ENCODE measurements around the gene SLC16A3.

The SLC16A3 gene

DNA sequence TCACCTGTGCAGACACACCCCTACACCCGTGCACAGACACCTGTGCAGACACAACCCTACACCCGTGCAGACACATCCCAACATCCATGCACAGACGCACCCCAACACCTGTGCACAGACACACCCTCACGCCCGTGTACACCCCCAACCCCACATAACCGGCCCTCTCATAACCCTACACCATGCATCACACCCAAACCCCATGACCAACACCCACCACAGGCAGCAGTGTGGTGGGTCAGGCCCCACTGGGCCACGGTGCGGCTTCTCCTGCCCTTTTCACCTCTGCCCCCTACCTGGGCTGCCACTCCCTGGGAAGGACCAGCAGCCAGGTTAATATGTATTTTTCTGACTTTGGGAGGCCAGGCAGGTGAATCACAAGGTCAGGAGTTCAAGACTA, 4.2 kb upstream of the SLC16A3 start:
- no peak for DNase-seq

DNA sequence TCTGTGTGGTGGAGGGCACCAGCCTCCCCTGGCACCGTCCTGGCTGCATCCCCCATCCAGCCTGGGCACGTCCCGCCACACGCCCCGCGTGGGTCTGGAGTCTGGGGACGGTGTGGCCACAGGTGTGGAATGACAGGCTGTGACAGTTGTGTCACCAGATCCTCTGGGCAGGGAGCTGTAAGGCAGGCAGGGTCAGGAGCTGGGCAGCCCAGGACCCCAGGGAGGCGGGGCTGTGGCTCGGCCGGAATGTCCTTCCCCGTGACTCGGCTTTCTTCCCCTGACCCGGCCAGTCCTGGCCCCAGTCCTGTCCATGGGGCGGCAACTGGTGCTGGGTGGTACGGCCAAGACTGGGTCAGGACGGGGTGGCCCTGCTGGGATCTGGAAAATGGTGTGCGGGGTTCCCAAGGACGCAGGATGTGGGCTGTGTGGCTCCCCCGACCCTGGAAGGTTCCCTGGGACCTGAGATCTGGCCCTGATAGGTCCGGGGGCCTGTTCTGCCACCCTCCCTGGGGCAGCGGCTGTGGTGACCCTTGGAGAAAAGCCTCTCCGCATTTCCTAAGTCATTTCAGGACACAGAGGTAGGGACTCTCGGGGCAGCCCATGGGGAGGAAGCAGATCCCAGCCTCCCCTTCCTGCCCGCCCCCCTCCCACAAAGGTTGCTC, 3.3 kb upstream of the SLC16A3 start:
- no peak for DNase-seq

DNA sequence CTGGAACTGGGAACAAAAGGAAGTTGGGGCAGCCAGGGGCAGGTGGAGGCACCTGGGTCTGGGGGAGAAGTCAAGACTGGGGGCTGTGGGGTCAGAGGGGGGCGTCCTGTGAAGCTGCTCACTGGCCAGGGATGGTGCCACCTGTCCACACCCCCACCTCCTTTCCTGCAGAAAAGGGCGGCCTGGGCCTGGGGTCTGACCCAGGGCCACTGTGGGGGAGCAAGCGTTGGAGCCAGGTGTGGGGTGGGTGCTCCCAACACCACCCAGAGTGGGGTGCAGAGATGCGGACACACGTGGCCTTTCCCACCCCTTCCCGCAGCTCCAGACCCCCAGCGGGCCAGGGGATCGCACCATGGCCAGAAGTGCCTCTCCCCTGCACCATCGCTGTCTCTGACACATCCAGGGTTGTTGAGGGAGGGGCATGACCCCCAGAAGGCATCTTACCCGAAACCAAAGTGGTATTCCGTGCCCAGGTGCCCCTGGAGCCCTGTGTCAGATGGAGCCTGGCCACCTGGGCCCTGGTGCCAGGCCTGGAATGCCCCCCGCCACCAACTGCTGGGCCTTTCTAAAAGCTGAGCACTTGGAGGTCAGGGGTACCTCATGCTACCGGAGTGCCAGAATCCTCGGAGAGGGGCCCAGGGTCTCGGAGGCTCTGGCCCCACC, 2.6 kb upstream of the SLC16A3 start:
- DNase-seq = no peak

DNA sequence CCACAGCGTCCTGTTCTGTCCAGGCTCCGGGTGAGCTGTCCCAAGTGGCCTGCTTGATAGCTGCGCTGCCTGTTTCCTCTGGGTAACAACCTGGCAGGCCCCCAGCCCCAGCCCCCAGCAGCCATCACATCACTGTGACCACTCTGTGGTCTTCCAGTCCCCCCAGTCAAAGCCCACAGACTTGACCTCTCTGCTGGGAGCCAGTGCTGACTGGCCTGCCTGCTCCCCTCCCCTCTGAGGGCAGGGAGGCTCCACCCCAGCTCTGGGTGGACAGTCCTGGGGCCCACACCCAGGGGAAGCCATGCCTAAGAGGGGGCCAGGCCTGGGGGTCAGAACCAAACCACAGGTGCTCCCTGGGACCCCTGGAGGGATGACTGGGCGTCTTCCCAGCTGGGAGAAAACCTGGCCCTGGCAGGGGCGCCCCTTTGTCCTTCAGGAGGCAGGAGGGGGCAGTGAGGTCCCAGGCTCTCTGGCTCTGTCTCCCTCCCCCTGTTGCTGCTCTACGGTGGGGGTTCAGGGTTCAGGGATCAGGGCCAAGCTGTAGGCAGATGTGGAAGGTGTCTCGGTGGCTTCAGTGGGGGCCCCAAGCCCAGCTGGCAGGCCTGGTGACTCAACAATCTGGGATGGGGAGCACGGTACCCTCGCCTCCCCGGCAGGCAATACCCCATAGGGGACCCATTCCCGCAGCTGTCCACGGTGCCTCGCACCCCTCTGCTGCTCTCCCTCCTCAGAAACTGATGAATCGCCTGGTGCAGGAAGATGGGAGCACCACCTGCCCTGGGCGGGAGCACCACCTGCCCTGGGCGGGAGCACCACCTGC, 1.8 kb upstream of the SLC16A3 start:
- DNase-seq = no peak

DNA sequence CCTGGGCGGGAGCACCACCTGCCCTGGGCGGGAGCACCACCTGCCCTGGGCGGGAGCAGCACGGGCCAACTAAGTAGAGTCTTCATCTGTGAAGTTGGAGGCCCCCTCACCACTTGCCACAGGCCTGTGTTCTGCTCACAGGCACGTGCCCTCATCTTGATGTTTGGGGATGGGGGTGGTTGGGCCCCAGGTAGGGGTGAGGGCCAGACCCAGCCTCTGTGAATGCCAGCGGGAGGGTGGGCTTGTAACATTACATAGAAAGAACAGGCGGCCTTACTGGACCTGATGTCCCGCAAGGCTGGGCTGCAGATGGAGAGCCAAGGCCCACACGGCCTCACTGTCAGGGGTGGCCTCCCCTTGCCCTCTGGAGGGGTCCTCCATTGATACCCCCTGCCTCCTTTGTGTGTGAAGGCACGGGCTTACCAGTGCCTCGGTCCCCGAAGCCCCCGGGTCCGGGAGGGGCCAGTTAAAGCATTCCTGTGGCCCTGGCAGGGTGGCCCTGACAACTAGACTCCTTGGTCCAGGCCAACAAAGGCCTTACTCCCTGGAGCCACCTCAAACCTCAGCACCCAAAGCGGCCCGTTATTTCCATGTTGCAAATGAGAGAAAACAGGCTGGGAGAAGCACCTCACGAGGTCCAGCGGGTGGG, 1.1 kb upstream of the SLC16A3 start:
- DNase-seq = no peak

DNA sequence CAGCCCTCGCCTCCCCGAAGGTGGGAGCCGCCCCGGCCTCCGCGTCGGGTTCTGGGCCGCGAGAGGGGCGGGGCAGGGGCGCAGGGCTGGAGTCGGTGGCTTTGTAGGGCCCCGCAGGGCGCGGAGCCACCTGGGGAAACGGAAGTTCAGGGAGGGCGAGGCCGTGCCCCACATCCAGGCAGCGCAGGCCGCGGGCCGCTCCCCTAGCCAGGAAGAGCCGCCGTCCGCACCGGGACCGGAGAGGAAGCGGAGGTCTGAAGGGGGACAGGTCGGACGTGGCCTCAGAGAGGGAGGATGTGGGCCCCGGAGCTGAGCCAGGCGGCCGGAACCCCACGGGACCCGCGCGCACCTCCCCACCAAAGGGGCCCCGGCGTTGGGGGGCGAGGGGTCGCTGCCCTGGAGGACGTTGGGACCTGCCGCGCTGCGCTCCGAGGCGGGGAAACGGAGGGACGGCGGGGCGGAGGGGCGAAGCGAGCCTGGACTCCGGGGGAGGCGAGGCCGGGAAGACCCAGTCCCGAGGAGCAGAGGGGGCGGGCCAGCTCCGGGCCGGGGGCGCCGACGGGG, 482 bp upstream of the SLC16A3 start:
- peak; percentile 73 for DNase-seq

DNA sequence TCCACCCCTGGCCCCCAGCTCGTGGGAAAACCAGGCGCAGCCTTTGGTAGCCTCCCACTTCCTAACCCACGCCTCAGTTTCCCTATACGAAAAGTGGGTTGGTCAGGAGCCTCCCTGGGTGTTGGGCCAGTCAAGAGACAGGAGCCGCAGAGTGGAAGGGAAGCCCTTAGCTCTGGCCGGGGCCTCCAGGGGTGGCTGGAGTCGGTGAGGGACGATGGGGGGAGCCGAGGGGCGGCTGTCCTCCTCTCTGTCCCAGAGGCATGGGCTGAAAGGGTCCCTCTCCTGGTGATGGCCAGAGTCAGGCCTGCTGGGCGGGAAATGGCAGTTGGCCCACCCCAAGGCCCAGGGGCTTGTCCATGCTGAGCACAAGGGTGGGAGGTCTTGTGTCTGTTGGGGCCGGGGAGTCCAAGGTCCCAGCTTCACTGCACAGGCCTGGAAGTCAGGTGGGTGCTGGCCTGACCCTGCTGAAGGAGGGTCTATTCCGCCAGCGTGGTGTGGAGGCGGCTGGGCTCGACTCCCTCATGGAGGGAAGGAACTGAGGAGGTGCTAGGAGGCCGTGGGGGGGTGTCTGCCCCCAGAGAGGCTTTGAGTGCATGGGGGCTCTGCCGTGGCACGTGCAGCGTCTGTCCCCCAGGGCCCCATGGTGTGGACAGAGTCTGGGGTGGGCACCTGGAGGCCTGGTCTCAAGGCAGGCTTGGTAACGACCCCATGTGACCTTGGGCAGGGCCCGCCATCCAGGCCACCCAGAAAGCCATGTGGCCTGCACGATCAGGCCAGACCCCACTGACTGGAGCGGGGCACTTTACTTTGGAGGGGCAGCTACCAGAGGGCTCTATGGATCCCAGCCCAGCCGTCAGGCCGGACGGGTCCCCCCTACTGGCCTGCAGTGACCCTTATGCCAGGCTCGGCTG, 1.1 kb downstream of the SLC16A3 start:
- DNase-seq = no peak

DNA sequence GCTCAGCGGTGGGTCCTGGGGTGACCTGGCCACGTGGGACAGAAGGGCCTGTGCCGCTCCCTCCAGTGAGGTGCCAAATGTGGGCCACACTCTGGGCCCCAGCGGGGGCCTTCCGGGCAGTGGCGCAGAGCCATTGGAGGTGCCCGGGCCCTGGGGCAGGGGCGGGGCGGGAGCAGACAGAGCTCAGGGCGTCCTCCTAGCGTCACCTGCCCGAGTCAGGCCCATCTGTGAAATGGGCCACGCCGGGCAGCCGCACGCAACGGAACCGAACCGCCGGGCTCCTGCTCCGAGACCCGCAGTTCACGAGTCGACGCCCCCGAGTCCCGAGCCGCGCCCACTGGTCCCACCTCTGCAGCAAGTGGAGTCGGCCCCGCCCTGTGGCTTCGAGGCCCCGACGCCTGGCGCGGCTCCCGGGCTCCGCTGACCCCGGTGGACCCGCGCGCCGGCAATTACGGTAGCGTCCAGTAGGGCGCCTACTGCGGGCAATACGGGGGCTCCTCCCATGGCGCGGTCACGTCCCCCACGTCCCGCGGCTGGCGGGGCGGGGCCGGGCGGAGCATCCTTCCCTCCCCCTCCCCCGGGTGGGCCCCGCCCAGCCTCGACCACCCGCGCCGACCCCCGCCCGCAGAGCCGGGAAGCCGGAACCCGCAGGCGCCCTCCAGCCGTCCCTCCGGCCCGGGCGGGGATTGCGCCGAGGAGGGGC, 1.9 kb downstream of the SLC16A3 start:
- peak; percentile 73 for DNase-seq

DNA sequence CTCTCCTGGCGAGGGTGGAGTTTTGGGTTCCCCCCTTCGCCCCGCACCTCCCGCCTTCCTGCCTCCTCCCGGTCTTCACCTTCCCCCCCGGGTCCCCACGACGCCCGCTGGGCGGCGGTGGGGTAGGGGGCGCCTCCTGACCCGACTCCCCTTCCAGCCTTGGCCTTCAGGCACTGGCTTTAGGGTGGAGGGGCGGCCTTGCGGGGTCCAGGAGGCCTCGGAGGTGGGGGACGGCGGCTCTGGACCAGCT, 2.4 kb downstream of the SLC16A3 start:
- no peak for DNase-seq

DNA sequence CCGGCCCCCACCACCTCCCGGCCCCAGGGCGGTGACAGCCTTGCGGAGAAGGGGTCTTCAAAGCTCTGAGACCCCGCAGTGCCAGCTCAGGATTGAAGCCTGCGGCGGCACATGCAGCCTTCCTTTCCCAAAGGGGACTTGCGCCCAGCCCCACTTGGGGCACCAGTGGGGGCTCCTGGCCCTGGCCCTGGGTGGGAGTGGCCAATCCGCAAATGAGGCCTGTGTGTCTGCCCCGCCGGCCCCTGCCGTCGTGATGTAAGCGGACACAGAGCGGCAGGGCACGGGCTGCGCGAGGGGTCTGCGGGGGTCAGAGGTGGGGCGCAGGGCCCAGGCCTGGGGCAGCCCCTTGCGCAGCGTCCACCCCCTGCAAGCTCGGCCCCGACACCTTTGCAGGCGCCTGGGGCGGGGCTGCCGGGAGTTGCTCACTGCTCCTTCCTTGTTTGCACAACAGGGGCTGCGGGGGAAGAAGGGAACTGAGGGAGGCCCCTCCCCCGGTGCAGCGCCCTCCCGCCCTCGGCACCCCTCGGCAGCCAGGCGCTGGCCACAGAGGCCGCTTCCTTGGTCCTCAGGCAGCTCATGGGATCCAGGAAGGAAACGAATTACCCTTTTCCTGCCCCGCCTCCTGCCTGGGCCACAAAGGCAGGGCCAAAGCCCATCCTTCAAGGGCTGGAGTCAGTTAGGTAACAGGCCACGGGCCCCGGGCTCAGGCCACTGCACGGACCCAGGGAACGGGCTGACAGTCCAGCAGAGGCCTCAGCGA, 2.9 kb downstream of the SLC16A3 start:
- DNase-seq = peak; percentile 46

DNA sequence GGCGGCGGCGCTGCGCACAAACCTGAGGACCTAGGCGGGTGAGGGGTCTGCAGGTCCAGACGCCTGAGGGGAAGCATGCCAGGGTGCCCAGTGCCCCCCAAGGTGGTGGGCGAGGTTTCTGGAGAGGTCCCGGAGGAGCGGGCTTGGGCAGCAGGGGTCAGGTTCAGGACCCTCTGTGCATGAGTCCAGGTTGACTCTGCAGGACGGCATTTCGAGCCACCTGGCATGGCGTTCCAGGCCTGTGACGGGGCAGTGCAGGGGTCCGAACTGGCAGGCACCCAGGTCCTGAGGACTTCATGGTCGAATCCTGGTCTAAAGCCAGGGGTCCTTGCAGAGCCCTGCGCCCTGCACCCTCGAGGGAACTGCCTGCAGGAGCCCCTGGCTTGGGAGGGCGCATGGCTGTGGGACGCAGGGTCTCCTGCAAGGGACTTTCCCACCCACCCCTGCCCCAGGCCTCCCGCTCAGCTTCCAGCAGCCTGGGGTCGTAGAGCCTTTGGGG, 3.5 kb downstream of the SLC16A3 start:
- DNase-seq = no peak

DNA sequence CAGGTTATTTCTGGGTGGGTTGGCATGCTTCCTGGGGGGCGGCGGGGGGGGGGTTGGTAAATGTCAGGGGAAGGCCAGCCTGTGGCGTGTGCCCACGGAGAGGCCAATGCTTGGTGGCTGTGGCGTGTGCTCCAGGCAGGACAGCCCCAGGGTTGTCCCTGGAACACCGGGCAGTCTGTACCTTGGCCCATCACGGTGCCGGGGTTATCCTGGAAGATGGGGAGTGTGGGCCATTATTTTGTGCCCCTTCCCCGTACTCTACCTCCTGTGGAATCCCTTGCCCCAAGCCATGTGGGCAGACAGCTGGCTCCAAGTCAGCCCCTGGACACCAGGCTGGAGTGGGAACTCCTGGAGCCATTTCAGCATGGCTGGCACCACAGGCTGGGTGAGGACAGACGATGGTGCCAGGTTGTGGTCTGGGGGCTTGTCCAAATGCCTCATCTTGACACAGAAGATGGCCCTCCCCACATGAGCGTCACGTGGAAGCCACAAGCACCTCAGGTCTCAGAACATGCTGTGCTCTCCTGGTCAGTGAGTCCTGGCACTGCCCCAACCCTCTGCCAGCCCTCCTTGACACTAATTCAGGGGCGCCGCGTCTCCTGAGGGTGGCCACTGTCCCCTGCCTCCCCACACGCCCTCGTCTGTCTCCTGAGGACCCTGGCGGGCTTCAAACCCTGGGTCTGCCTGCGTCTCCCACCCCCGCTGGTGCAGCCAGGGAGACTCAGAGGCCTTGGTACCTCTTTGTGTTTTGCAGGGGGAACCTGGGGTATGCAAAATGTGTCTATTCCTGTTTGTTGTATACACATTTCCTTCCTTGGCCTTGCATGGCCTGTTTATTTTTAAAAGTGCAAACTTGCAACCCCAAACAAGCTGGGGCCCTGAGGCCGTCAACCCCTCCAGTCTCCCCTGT, 4.3 kb downstream of the SLC16A3 start:
- no peak for DNase-seq

DNA sequence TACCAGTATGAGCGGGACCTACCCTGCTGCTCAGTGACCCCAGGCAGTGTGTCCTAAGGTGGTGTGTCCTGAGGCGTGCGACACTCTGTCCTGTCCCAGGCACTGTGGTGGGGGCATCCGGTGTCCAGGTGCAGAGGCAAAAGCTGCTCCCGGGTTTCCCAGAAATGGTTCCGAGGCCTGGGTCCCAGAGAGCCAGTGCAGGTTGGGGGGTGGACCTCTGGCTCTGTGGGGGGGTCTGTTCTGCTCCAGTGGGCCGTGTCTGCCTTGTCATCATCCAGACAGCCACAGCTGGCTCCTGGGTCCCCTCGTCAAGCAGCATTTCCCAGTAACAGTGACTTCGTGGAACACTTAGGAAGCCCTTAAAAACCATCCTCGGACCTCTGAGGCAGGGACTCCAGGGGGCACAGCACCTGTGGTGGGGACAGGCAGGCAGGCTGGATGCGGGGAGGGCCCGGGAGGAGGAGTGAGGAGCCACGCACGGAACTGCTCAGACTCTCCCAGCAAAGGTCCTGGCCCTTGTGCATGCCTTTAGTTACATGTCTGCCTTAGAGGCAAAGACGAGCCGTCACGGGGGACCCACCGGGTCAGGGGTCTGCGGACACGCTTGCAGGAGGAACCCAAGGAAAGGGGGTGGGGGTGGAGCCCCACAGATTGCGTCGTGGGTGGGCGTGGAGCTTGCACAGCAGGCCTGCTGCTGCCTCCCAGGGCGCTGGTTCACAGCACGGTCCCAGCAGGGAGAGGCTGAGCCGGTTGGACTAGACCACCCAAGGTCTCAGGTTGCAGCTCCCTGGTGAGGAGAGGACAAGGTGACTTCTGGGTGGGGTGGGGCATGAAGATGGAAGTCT, 5.6 kb downstream of the SLC16A3 start:
- DNase-seq = no peak

DNA sequence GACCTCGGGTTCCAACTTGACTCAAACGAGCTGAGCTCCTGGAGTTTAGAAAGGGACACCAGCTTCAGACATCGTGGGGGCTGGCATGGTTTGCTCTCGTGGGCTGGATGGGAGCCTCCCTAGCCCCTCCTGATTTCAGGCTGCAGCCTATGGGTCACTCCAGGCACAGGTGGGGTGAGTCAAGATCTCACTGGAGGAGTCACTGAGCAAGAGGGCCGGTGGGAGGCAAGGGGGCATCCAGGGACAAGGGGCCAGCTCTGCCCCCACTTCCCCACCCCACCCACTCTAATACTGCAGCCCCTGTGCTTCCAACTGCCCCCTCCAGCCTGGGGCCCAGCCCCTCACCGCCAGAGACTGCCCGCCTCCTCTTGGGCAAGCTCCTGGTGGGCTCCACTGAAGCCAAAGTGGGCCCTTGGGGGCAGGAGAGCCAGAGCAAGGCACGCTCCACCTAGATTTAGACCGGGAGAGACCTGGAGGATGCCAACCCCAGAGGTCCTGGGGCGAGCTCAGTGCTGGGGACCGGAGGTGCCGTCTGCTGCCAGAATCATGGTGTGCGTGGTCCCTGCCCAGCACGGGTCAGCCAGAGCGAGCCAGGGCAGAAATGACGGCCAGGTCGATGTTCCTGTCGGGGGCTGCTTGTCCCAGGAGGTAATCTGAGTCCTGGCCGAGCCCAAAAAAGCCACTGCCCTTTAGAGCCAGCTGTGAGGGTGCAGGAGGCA, 6.4 kb downstream of the SLC16A3 start:
- DNase-seq = no peak

DNA sequence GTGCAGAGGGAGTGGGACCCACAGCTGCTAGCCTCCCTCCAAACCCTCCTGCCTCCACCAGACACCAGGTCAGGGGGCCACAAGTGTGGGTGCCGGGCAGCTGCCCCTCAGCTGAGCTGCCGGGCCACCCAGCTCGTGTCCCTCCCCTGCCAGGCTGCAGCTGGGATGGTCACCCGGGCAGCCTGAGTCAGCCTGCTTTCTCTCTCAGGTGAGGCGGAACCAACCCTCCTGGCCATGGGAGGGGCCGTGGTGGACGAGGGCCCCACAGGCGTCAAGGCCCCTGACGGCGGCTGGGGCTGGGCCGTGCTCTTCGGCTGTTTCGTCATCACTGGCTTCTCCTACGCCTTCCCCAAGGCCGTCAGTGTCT, 6.9 kb downstream of the SLC16A3 start:
- no peak for DNase-seq

DNA sequence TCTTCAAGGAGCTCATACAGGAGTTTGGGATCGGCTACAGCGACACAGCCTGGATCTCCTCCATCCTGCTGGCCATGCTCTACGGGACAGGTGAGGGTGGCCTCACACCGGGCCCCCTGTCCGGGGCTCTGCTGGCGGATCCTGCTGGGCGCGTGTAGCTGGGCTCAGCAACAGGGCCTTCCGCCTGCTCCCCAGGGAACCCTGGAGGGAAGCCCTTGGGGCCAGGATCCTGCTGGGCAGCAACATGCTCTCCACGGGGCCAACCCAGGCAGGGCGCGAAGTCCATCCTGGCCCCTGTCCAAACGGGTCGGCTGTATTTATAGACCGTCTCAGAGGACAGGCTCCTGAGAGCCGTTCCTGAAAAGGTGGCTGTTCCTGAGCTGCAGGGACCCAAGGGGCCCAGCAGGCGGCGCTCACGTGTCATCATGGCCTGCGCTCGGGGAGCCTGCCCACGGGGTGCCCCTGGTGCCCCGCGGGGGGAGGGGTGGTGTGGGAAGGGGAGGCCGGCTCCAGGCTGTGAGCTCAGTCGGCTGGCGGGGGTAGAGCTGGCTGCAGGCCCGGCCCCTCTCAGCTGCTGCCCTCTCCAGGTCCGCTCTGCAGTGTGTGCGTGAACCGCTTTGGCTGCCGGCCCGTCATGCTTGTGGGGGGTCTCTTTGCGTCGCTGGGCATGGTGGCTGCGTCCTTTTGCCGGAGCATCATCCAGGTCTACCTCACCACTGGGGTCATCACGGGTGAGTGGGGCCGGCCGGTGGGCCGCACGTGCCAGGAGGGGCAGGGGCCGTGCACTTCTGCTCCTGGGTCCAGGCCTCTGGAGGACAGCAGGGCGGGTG, 7.5 kb downstream of the SLC16A3 start:
- peak; percentile 79 for DNase-seq

All from CD4-positive, alpha-beta T cell treated with Interleukin-10 for 1 hour (primary cell).